ENCODE data around the gene PEX16.

GRCh38 chr11:45906965-45907611 is 10.6 kb downstream of the PEX16 start, which contains the start of gene FREY1:
- TF ChIP-seq CTCF (IDR thresholded peaks at IDR 0.05; ENCODE audit: low read depth, low read length, poor library complexity, severe bottlenecking) (no peak), EZH2phosphoT487 (IDR thresholded peaks at IDR 0.05; ENCODE audit: borderline replicate concordance, low read length) (no peak)
